ENCODE measurements around the gene TRIB2. TPM values are rescaled to one million over a fixed set of nuclear protein-coding genes. Genes with fewer than 3 reads are reported as not detected.

The TRIB2 gene
- total and polyA plus RNA-seq, 2 of the 4 experiments (the other 2 are of a cell fraction) = 12.0 to 12.7 TPM

- ATAC-seq (ENCODE audit: low read depth) (peak; percentile 84), DNase-seq (peak; percentile 63)
- H3K9me3 ChIP-seq (ENCODE audit: control insufficient read depth, insufficient read depth, low read length) = no peaks in the 10 kb centered on the region
- H3K9me1 ChIP-seq (ENCODE audit: insufficient read depth, low read length) = no peaks in the 10 kb centered on the region
- no peaks in the 10 kb centered on the region for H3K27me3 ChIP-seq (ENCODE audit: control insufficient read depth, insufficient read depth, low read length)
- ChIA-PET POLR2A (ENCODE audit: unreplicated experiment) (no interaction called here), CTCF (interaction anchor here (1.0 kb wide), 1 partner anchor 17 kb away, joined by 3 read pairs; no protein-coding TSS in a partner anchor)
- in situ Hi-C loops (cut with MboI; ENCODE audit: low sequenced_read_pairs) (no loop called here), dilution Hi-C loops (cut with HindIII; ENCODE audit: low sequenced_read_pairs, unreplicated experiment) (no loop called here), intact Hi-C loops (cut with micrococcal nuclease) (no loop called here)
- peak overlapping the region; percentile 62; the same call in 1 of the 2 replicates for H3K27ac ChIP-seq (ENCODE audit: insufficient read depth, low read length)
- no peak overlapping the region for H3K4me3 ChIP-seq (ENCODE audit: insufficient read depth, low read depth, low read length)
- H3K4me1 ChIP-seq (ENCODE audit: control insufficient read depth, insufficient read depth, low read length) = peaks cover 11% of the 10 kb centered on the region
- H3K18ac ChIP-seq (ENCODE audit: low read depth, low read length) = peak overlapping the region; percentile 56
- H3K14ac ChIP-seq (replicated peaks; ENCODE audit: low read depth, low read length) = 0 out of 2 replicates have a peak overlapping the region, but pooled peaks have one; percentile 29
- TF ChIP-seq CEBPB (IDR thresholded peaks at IDR 0.05; ENCODE audit: low read depth, low read length) (peak; percentile 85), BHLHE40 (IDR thresholded peaks at IDR 0.05; ENCODE audit: low read depth, low read length) (no peak)
- peak overlapping the region; percentile 13; the same call in 1 of the 3 replicates for H2BK15ac ChIP-seq (ENCODE audit: low read depth, low read length)
- H3K4ac ChIP-seq (ENCODE audit: low read depth, low read length) = peak overlapping the region; percentile 12; the same call in 1 of the 2 replicates
- BruUV-seq (replicated peaks) = no TSS peak
- peak overlapping the region; percentile 55; the same call in 1 of the 2 replicates for H4K91ac ChIP-seq (ENCODE audit: insufficient read depth, low read depth, low read length)
- H2BK120ac ChIP-seq (ENCODE audit: low read depth, low read length) = peak overlapping the region; percentile 41
- H2AK9ac ChIP-seq (replicated peaks; ENCODE audit: low read depth, low read length, poor library complexity) = no peak overlapping the region
- H2BK20ac ChIP-seq (ENCODE audit: low read depth, low read length) = no peak overlapping the region
- no CpG with 5 or more reads among the region's 5 CpGs for WGBS, 2 experiments (ENCODE audit: extremely low coverage in 2 of 2, insufficient read length in 1 of 2)
- H2BK5ac ChIP-seq (ENCODE audit: low read depth, low read length, poor library complexity, severe bottlenecking) = peak overlapping the region; percentile 21
- H3K4me2 ChIP-seq (ENCODE audit: low read depth, low read length) = peak overlapping the region; percentile 43
- H3K9ac ChIP-seq (ENCODE audit: low read depth, low read length) = peak overlapping the region; percentile 36
- H4K8ac ChIP-seq (ENCODE audit: low read depth in 2 of 2, low read length in 2 of 2) = peak overlapping the region; percentile 16 to 65; a peak in 1 of 4 replicates
- H3K56ac ChIP-seq (ENCODE audit: extremely low read depth, insufficient read depth, low read length) = no peak overlapping the region
- peak overlapping the region; percentile 24 for H2AFZ ChIP-seq (replicated peaks; ENCODE audit: low read length, poor library complexity)
- H4K20me1 ChIP-seq (ENCODE audit: insufficient read depth, low read length) = no peaks in the 10 kb centered on the region
- no peak overlapping the region for H2AK5ac ChIP-seq (ENCODE audit: low read depth, low read length)
- no peak overlapping the region for H3K23ac ChIP-seq (ENCODE audit: low read depth, low read length)
- H3K36me3 ChIP-seq (ENCODE audit: control insufficient read depth, insufficient read depth, low read length) = no peaks in the 10 kb centered on the region
- no peaks in the 10 kb centered on the region for H3K79me1 ChIP-seq (ENCODE audit: low read depth in 1 of 2, low read length in 2 of 2)
- peak overlapping the region; percentile 39; the same call in 1 of the 2 replicates for H4K5ac ChIP-seq (ENCODE audit: low read depth, low read length)
These were observed 32.2 kb upstream of the TRIB2 start for GRCh38 chr2:12684471-12684936.
